Hepatocyte (in vitro differentiated cells): ENCODE measurements around the gene DKK3. TPM values are rescaled to one million over a fixed set of nuclear protein-coding genes. Genes with fewer than 3 reads are reported as not detected.
"Not testable (repeated sequence)": the region's sequence is repeated elsewhere in the genome, so short reads cannot be mapped to it uniquely, and the experiment has no call there.

Source experiments
- DNase-seq: peaks from one replicate; pipeline ENCODE4 v3.0.0-alpha.2; 2016; ENCODE audit warnings: low spot score
- H2AFZ ChIP-seq: fragments of 200-600 bp; sonication (generic); 2 replicates; pipeline ENCODE4 v1.6.0; 2016; ENCODE audit warnings: antibody characterized with exemption, mild to moderate bottlenecking
- H3K27ac ChIP-seq: fragments of 200-600 bp; sonication (generic); 2 replicates; pipeline ENCODE4 v1.5.1; 2016; ENCODE audit warnings: mild to moderate bottlenecking
- H3K27me3 ChIP-seq: fragments of 200-600 bp; sonication (generic); 2 replicates; pipeline ENCODE4 v1.6.1; 2016
- H3K36me3 ChIP-seq: fragments of 200-600 bp; sonication (generic); replicated peaks from 2 replicates; pipeline ENCODE4 v1.5.1; 2016; ENCODE audit warnings: low read depth; ENCODE audit not compliant: insufficient read depth
- H3K4me1 ChIP-seq: fragments of 200-600 bp; sonication (generic); 2 replicates; pipeline ENCODE4 v1.5.1; 2016; ENCODE audit warnings: mild to moderate bottlenecking, moderate library complexity; ENCODE audit not compliant: insufficient read depth
- H3K4me2 ChIP-seq: fragments of 200-600 bp; sonication (generic); 2 replicates; pipeline ENCODE4 v1.6.0; 2016
- H3K4me3 ChIP-seq: fragments of 200-600 bp; sonication (generic); 2 replicates; pipeline ENCODE4 v1.5.1; 2016; ENCODE audit warnings: mild to moderate bottlenecking
- H3K79me2 ChIP-seq: fragments of 200-600 bp; sonication (generic); 2 replicates; pipeline ENCODE4 v1.6.0; 2017; ENCODE audit warnings: mild to moderate bottlenecking
- H3K9me2 ChIP-seq: fragments of 200-600 bp; sonication (generic); replicated peaks from 2 replicates; pipeline ENCODE4 v1.6.0; 2017; ENCODE audit warnings: mild to moderate bottlenecking; ENCODE audit not compliant: insufficient read depth
- H3K9me3 ChIP-seq: fragments of 200-600 bp; sonication (generic); 2 replicates; pipeline ENCODE4 v1.5.1; 2016; ENCODE audit warnings: low read depth, mild to moderate bottlenecking
- H4K20me1 ChIP-seq: fragments of 200-600 bp; sonication (generic); 2 replicates; pipeline ENCODE4 v1.6.0; 2016; ENCODE audit warnings: mild to moderate bottlenecking; ENCODE audit not compliant: insufficient read depth, poor library complexity, severe bottlenecking
- EZH2 ChIP-seq: fragments of 200-600 bp; sonication (generic); IDR thresholded peaks from 2 replicates; pipeline ENCODE4 v1.6.1; 2016; ENCODE audit warnings: antibody characterized with exemption, mild to moderate bottlenecking, borderline replicate concordance
- EZH2phosphoT487 ChIP-seq: fragments of 200-600 bp; sonication (generic); IDR thresholded peaks from one replicate; pipeline ENCODE4 v1.6.1; 2018; ENCODE audit warnings: antibody characterized with exemption, mild to moderate bottlenecking, low read depth, moderate library complexity; ENCODE audit not compliant: unreplicated experiment, severe bottlenecking
- WGBS: methylation state at CpG from one replicate; pipeline ENCODE4 v1.1.6; 2016; ENCODE audit warnings: low lambda C conversion rate; ENCODE audit errors: missing lambda C conversion rate; 5-methylcytosine and 5-hydroxymethylcytosine counted together
- polyA plus RNA-seq: library from polyadenylated mRNA; unstranded; fragments of >200 nt; fragmentation: Nextera tagmentation; extraction: Ambion mirVana; gene quantifications from 2 replicates; pipeline ENCODE4 v1.2.1, GENCODE V29; 2016
- total RNA-seq: library from RNA; depleted of rRNA; stranded (reverse); fragments of >200 nt; gene quantifications from 2 replicates; pipeline ENCODE4 v1.2.3, GENCODE V29; 2014
- TF ChIP-seq, protein P1 (sequence below): fragments of 200-600 bp; sonication (generic); IDR thresholded peaks from 2 replicates; pipeline ENCODE4 v1.5.1; 2016; ENCODE audit warnings: antibody characterized with exemption, mild to moderate bottlenecking; ENCODE audit not compliant: poor library complexity

DKK3 gene
- total and polyA plus RNA-seq, 2 experiments from 2014 or later: 64.3 to 71.3 TPM

DNA sequence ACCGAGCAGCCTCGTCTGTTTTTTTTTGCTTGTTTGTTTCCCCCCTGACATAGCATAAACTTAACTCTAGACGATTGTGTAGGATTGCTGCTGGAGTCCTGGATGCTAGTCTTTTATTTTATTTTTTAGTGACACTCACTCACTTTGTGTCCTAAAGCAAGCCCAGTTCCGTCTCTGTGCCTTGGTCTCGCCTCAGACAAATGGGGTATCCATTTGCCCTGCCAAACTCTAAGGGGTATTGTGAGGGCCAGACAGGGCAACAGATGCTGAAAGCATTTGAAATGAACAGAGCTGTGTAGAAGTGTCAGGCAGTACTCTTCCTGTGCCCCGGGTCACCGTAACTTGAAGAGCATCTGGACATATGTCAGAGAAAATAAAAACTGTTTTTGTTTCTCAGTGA, 34.8 kb upstream of the DKK3 start:
- H3K9me2 ChIP-seq: no peaks in the 10 kb centered on the region
- H3K9me3 ChIP-seq: no peaks in the 10 kb centered on the region
- H3K4me3 ChIP-seq: no peak overlapping the region
- no peak for DNase-seq
- no peaks in the 10 kb centered on the region for H3K79me2 ChIP-seq
- peaks cover 9% of the 10 kb centered on the region for H3K4me1 ChIP-seq
- no peak overlapping the region for H2AFZ ChIP-seq
- TF ChIP-seq, protein P1, sequence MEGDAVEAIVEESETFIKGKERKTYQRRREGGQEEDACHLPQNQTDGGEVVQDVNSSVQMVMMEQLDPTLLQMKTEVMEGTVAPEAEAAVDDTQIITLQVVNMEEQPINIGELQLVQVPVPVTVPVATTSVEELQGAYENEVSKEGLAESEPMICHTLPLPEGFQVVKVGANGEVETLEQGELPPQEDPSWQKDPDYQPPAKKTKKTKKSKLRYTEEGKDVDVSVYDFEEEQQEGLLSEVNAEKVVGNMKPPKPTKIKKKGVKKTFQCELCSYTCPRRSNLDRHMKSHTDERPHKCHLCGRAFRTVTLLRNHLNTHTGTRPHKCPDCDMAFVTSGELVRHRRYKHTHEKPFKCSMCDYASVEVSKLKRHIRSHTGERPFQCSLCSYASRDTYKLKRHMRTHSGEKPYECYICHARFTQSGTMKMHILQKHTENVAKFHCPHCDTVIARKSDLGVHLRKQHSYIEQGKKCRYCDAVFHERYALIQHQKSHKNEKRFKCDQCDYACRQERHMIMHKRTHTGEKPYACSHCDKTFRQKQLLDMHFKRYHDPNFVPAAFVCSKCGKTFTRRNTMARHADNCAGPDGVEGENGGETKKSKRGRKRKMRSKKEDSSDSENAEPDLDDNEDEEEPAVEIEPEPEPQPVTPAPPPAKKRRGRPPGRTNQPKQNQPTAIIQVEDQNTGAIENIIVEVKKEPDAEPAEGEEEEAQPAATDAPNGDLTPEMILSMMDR: no peak
- TF ChIP-seq EZH2 (no peak), EZH2phosphoT487 (no peak)
- no peaks in the 10 kb centered on the region for H3K36me3 ChIP-seq
- no peaks in the 10 kb centered on the region for H3K27me3 ChIP-seq
- H4K20me1 ChIP-seq: no peaks in the 10 kb centered on the region
- no peak overlapping the region for H3K4me2 ChIP-seq
- H3K27ac ChIP-seq: peak overlapping the region; percentile 83
- WGBS: 92% methylated on average over 7 of the region's 7 CpGs

DNA sequence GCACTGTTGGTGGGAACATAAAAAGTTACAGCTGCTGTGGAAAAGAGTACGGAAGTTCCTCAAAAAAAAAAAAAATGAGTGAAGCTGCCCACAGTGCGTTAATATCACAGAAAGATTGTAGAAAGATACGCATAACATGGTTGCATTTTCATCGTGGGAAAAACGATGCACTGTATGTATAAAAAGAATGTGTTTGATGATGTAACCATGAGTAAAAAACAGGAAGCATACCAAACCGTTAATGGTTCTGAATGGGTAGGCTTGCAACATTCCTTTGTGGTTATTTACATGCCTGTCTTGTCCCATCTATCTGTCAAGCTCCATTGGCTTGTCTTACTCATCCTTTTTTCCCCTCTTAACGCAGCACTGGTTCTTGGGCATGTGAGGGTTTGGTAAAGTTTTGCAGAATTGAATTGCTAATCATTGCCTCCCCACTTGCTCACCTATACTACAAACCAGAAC, 33.8 kb upstream of the DKK3 start:
- TF ChIP-seq, protein P1: no peak
- TF ChIP-seq EZH2phosphoT487 (no peak), EZH2 (no peak)
- H3K79me2 ChIP-seq: no peaks in the 10 kb centered on the region
- H3K9me2 ChIP-seq: no peaks in the 10 kb centered on the region
- H3K4me1 ChIP-seq: peaks cover 9% of the 10 kb centered on the region
- WGBS: 67% methylated on average over 7 of the region's 7 CpGs
- H4K20me1 ChIP-seq: no peaks in the 10 kb centered on the region
- no peaks in the 10 kb centered on the region for H3K27me3 ChIP-seq
- DNase-seq: peak; percentile 34
- no peak overlapping the region for H3K27ac ChIP-seq
- H3K4me2 ChIP-seq: no peak overlapping the region
- no peak overlapping the region for H3K4me3 ChIP-seq
- no peaks in the 10 kb centered on the region for H3K36me3 ChIP-seq
- H2AFZ ChIP-seq: no peak overlapping the region
- H3K9me3 ChIP-seq: no peaks in the 10 kb centered on the region

DNA sequence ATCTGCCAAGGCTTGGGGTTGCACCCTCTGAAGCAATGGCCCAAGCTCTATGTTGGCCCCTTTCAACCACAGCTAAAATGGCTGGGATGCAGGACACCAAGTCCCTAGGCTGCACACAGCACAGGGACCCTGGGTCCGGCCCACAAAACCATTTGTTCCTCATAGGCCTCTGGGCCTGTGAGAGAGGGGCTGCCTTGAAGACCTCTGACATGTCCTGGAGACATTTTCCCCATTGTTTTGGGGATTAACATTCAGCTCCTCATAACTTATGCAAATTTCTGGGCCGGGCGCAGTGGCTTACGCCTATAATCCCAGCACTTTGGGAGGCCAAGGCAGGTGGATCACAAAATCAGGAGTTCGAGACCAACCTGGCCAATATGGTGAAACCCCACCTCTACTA, 32.3 kb upstream of the DKK3 start:
- not testable (repeated sequence) for H3K27me3 ChIP-seq, H3K9me2 ChIP-seq, H3K4me2 ChIP-seq, H3K79me2 ChIP-seq, H3K36me3 ChIP-seq, H2AFZ ChIP-seq, H3K4me3 ChIP-seq, H4K20me1 ChIP-seq, H3K4me1 ChIP-seq, DNase-seq, H3K27ac ChIP-seq, H3K9me3 ChIP-seq
- WGBS: 89% methylated on average over 5 of the region's 5 CpGs

DNA sequence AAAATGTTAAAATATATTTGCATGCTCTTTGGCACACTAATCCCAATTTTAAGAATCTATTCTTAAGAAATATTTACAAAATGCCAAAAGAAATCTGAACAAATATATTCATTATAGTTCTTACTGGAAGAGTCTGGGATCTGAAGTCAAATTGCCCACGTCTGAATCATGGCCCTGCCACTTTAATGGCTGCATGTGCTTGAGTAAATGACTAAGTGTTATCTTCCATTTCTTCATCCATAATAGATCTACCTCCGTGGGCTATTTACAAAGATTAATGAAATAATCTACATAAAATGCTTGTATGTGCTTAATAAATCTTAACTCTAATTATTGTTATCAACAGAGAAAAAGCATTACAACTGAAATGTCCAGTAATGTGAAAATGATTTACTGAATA, 24.5 kb upstream of the DKK3 start:
- Histone ChIP-seq H3K36me3 (no peaks in the 10 kb centered on the region), H2AFZ (no peak overlapping the region), H3K9me3 (no peaks in the 10 kb centered on the region), H3K4me3 (no peak overlapping the region), H3K9me2 (no peaks in the 10 kb centered on the region), H3K4me2 (no peak overlapping the region), H4K20me1 (no peaks in the 10 kb centered on the region), H3K27me3 (no peaks in the 10 kb centered on the region), H3K27ac (no peak overlapping the region), H3K4me1 (no peaks in the 10 kb centered on the region), H3K79me2 (no peaks in the 10 kb centered on the region)
- 77% methylated on average over 2 of the region's 2 CpGs for WGBS
- TF ChIP-seq EZH2 (no peak), EZH2phosphoT487 (no peak)
- TF ChIP-seq, protein P1: no peak
- DNase-seq: no peak
